A673 (cell line): ENCODE data around the gene THSD4. TPM values are rescaled to one million over a fixed set of nuclear protein-coding genes. Genes with fewer than 3 reads are reported as not detected.

Source experiments
- BruUV-seq: library from RNA; stranded (reverse); fragments of 400-500 nt; replicated peaks from 2 replicates; lab custom pipeline; 2021; lab: Mats Ljungman, UMichigan
- CTCF ChIA-PET: fragments of 300-600 bp; sonication (Branson Sonifier 250); formaldehyde crosslinking; loops from one replicate; lab custom pipeline; 2022; ENCODE audit warnings: antibody characterized with exemption; lab: Charles Lee
- POLR2A ChIA-PET: fragments of 300-600 bp; sonication (Branson Sonifier 250); formaldehyde crosslinking; loops from one replicate; lab custom pipeline; 2022; ENCODE audit warnings: antibody characterized with exemption; ENCODE audit not compliant: low non-redundant PET; lab: Charles Lee
- DNase-seq: peaks from one replicate; pipeline ENCODE4 v3.0.0-alpha.2; 2015; ENCODE audit warnings: low spot score
- H3K27ac ChIP-seq: fragments of 200-600 bp; sonication (generic); 2 replicates; pipeline ENCODE4 v1.5.1; 2016; ENCODE audit warnings: mixed run types, low read depth, mild to moderate bottlenecking, mixed read lengths, antibody characterized with exemption, low read length; ENCODE audit not compliant: poor library complexity, severe bottlenecking
- H3K27me3 ChIP-seq: fragments of 200-600 bp; sonication (generic); replicated peaks from 2 replicates; pipeline ENCODE4 v1.6.1; 2017; ENCODE audit warnings: mixed run types, low read depth, mild to moderate bottlenecking, mixed read lengths, antibody characterized with exemption, low read length; ENCODE audit not compliant: insufficient read depth, poor library complexity
- H3K36me3 ChIP-seq: fragments of 200-600 bp; sonication (generic); 2 replicates; pipeline ENCODE4 v1.6.1; 2016; ENCODE audit warnings: mixed run types, mild to moderate bottlenecking, mixed read lengths, antibody characterized with exemption, low read length; ENCODE audit not compliant: insufficient read depth, poor library complexity, severe bottlenecking
- H3K4me1 ChIP-seq: fragments of 200-600 bp; sonication (generic); 2 replicates; pipeline ENCODE4 v1.6.1; 2017; ENCODE audit warnings: mixed run types, mild to moderate bottlenecking, mixed read lengths, antibody characterized with exemption, low read length; ENCODE audit not compliant: insufficient read depth, poor library complexity, severe bottlenecking
- H3K4me3 ChIP-seq: fragments of 200-600 bp; sonication (generic); 2 replicates; pipeline ENCODE4 v1.5.1; 2016; ENCODE audit warnings: low read depth, mixed run types, mild to moderate bottlenecking, mixed read lengths, low read length; ENCODE audit not compliant: poor library complexity, severe bottlenecking
- H3K9me3 ChIP-seq: fragments of 200-600 bp; sonication (generic); 2 replicates; pipeline ENCODE4 v1.6.1; 2016; ENCODE audit warnings: mixed run types, low read depth, mild to moderate bottlenecking, mixed read lengths, antibody characterized with exemption, low read length; ENCODE audit not compliant: poor library complexity, severe bottlenecking
- EZH2 ChIP-seq: fragments of 200-600 bp; sonication (generic); IDR thresholded peaks from 2 replicates; pipeline ENCODE4 v1.6.1; 2017; ENCODE audit warnings: borderline replicate concordance, low read depth, mild to moderate bottlenecking, mixed read lengths, antibody characterized with exemption, low read length; ENCODE audit not compliant: poor library complexity, severe bottlenecking
- intact Hi-C: fragments of 100-400 bp; cut with micrococcal nuclease; formaldehyde crosslinking; loops from one replicate; pipeline ENCODE4 v1.10.0; 2022; ENCODE audit not compliant: unreplicated experiment
- total RNA-seq: library from RNA; stranded (reverse); gene quantifications from 2 replicates; pipeline ENCODE4 v1.2.3, GENCODE V29; 2021
- TF ChIP-seq, protein P1 (sequence below): fragments of 300-800, 200-600 bp; sonication (generic); conservative IDR thresholded peaks from 2 replicates; pipeline ENCODE4 v1.5.1; 2017; ENCODE audit warnings: low read depth, mild to moderate bottlenecking, antibody characterized with exemption, low read length, moderate library complexity, mixed read lengths

THSD4 gene
- total RNA-seq, 1 experiment from 2014 or later: 2.4 TPM

DNA sequence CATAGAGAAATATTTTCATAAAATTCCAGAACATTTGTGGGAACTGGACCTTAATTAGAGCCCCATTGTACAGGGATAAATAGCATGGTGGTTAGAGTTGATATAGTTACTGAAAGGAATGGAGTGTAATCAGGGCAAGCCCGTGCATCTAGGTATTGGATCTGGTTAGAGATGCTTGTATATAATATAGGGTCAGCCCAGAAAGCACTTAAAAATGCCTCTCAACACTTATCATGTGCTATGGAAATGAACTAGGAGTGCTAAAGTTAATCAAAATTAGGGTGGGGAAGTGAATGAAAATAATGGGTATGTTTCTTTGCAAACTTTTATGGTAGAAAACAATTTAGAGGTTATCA is 386.8 kb downstream of the THSD4 start:
- Histone ChIP-seq H3K4me3 (no peak overlapping the region), H3K27me3 (peaks cover 11% of the 10 kb centered on the region), H3K27ac (no peak overlapping the region), H3K4me1 (no peaks in the 10 kb centered on the region), H3K36me3 (no peaks in the 10 kb centered on the region), H3K9me3 (peaks cover 5% of the 10 kb centered on the region)
- no TSS peak for BruUV-seq
- TF ChIP-seq, protein P1, sequence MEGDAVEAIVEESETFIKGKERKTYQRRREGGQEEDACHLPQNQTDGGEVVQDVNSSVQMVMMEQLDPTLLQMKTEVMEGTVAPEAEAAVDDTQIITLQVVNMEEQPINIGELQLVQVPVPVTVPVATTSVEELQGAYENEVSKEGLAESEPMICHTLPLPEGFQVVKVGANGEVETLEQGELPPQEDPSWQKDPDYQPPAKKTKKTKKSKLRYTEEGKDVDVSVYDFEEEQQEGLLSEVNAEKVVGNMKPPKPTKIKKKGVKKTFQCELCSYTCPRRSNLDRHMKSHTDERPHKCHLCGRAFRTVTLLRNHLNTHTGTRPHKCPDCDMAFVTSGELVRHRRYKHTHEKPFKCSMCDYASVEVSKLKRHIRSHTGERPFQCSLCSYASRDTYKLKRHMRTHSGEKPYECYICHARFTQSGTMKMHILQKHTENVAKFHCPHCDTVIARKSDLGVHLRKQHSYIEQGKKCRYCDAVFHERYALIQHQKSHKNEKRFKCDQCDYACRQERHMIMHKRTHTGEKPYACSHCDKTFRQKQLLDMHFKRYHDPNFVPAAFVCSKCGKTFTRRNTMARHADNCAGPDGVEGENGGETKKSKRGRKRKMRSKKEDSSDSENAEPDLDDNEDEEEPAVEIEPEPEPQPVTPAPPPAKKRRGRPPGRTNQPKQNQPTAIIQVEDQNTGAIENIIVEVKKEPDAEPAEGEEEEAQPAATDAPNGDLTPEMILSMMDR: no peak
- TF ChIP-seq EZH2: no peak
- intact Hi-C loops: no loop called here
- ChIA-PET POLR2A (no interaction called here), CTCF (no interaction called here)
- DNase-seq: no peak

DNA sequence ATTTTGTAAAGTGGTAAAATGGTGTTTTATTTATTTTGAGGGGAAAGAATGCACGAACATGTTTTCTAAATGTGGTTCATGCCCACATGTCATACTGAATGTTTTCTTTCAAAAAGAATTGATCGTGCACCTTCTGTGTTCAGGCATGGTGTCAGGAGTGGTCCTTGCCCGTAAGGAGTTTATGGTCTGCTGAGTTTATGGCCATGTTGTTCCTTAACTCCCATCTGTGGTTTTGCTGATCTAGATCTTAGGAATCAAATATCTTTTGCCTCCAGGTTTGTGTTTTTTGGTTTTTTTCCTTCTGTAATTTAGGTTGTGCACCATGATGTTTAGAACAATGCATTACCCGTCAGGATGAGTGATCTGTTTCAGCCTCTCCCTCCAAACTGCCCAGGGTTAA is 390.7 kb downstream of the THSD4 start:
- Histone ChIP-seq H3K36me3 (no peaks in the 10 kb centered on the region), H3K27me3 (peaks cover 22% of the 10 kb centered on the region), H3K27ac (no peak overlapping the region), H3K4me3 (no peak overlapping the region), H3K9me3 (no peaks in the 10 kb centered on the region), H3K4me1 (no peaks in the 10 kb centered on the region)
- POLR2A ChIA-PET: no interaction called here
- no TSS peak for BruUV-seq
- intact Hi-C loops: no loop called here
- no peak for DNase-seq
- TF ChIP-seq, protein P1: no peak
- TF ChIP-seq EZH2: no peak
- CTCF ChIA-PET: no interaction called here

DNA sequence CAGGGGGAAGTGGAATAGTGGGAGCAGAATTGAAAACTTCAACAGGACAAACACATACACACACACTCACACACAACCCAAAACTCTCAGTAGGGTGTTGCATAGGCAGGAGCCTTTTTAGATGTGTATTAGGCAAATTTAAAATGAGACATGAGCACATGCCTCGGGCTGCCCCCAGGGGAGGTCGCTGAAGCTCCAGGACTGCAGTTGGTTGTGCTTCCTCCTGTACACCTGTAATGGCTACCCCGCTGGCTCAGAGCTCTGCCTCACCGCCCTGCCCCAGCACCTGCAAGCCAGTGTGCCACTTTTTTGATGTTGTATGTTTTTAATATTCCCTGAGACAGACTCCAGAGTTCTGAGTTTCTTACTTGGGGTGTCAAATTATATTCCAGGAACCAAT is 391.7 kb downstream of the THSD4 start:
- intact Hi-C loops: loop anchor here (1.0 kb wide), 1 partner anchor 11 kb away; no protein-coding TSS in a partner anchor
- H3K27ac ChIP-seq: no peak overlapping the region
- BruUV-seq: no TSS peak
- no peaks in the 10 kb centered on the region for H3K4me1 ChIP-seq
- ChIA-PET POLR2A (no interaction called here), CTCF (no interaction called here)
- no peaks in the 10 kb centered on the region for H3K36me3 ChIP-seq
- no peak overlapping the region for H3K4me3 ChIP-seq
- no peaks in the 10 kb centered on the region for H3K9me3 ChIP-seq
- peaks cover 25% of the 10 kb centered on the region for H3K27me3 ChIP-seq
- no peak for TF ChIP-seq EZH2
- no peak for DNase-seq

DNA sequence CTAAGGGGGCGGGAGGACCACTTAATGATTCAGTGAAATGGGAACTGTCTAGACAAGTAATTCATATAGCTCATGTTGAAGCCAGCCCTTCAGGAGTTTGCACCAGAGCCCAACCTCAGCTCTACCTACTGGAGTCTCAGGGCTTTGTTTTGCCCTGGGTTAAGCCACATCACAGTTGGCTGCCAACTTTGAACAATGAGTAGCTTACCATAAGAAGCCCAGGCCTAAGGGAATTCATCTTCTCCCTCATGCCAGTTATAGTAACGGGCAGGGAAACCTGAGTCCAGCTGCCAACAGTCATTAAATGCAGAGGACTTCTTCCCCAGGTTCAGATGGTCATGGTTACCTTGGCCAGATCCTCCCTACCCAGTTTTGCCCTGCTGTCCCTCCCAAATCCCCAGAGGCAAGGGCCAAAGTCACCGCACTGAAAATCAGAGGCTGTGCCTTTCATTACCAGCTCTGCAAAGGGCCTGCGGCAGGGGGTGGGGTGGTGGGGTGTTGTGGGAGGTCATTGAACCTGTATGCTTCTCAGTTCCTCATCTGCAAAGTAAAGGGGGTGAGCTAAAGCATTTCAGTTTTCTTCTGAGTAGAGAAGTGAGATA is 392.9 kb downstream of the THSD4 start:
- TF ChIP-seq, protein P1: no peak
- TF ChIP-seq EZH2: no peak
- no TSS peak for BruUV-seq
- Histone ChIP-seq H3K9me3 (no peaks in the 10 kb centered on the region), H3K27ac (no peak overlapping the region), H3K27me3 (peaks cover 33% of the 10 kb centered on the region), H3K36me3 (no peaks in the 10 kb centered on the region), H3K4me1 (no peaks in the 10 kb centered on the region), H3K4me3 (no peak overlapping the region)
- intact Hi-C loops: no loop called here
- CTCF ChIA-PET: no interaction called here
- DNase-seq: no peak
- POLR2A ChIA-PET: no interaction called here
